ENCODE results near the gene C2CD5.

DNA sequence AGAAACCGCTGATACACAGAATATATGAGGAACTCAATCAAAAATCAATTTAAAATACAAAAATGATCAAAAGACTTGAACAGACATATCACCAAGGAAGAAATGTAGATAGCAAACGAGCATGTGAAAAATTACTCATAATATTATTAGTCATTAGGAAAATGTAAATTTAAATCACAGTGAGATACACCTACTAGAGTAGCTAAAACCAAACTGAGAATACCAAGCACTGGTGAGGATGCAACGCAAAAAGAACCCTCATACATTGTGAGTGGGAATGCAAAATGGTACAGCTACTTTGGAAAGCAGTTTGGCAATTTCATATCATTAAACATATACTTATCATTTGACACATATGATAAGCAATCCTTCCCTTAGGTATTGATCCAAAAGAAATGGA is 108.8 kb downstream of the C2CD5 start:
- TF ChIP-seq, protein P1, sequence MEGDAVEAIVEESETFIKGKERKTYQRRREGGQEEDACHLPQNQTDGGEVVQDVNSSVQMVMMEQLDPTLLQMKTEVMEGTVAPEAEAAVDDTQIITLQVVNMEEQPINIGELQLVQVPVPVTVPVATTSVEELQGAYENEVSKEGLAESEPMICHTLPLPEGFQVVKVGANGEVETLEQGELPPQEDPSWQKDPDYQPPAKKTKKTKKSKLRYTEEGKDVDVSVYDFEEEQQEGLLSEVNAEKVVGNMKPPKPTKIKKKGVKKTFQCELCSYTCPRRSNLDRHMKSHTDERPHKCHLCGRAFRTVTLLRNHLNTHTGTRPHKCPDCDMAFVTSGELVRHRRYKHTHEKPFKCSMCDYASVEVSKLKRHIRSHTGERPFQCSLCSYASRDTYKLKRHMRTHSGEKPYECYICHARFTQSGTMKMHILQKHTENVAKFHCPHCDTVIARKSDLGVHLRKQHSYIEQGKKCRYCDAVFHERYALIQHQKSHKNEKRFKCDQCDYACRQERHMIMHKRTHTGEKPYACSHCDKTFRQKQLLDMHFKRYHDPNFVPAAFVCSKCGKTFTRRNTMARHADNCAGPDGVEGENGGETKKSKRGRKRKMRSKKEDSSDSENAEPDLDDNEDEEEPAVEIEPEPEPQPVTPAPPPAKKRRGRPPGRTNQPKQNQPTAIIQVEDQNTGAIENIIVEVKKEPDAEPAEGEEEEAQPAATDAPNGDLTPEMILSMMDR (IDR thresholded peaks at IDR 0.05 in 8 of 11, conservative IDR thresholded peaks at IDR 0.05 in 3 of 11), result no peak
- TF ChIP-seq POLR2AphosphoS5 (IDR thresholded peaks at IDR 0.05) (no peak), POLR2A (IDR thresholded peaks at IDR 0.05) (no peak)

All from spleen (tissue), 7 donors.